Gastroesophageal sphincter (tissue), 3 donors: Measurements from ENCODE around the gene IRX4.

Experiments used
- CTCF ChIP-seq, 4 experiments: fragments of 200-600 bp in 2 of 4; fragments of 450-650 bp in 2 of 4; sonication (generic) in 1 of 4; IDR thresholded peaks; one replicate each; pipeline ENCODE4 v1.5.1; 2017 to 2019; ENCODE audit warnings: antibody characterized with exemption in 4 of 4, mild to moderate bottlenecking in 2 of 4, moderate library complexity in 2 of 4
- POLR2A ChIP-seq, 2 donors: fragments of 450-650 bp; IDR thresholded peaks; one replicate each; pipeline ENCODE4 v1.6.1; 2017; ENCODE audit warnings: antibody characterized with exemption in 2 of 2, mild to moderate bottlenecking in 2 of 2, moderate library complexity in 1 of 2

GRCh38 chr5:1834022-1834551, 48.6 kb downstream of the IRX4 start:
- TF ChIP-seq POLR2A (IDR thresholded peaks at IDR 0.05) (no peak), CTCF (IDR thresholded peaks at IDR 0.05) (no peak)
